Muscle layer of duodenum (tissue), 2 donors: Measurements from ENCODE around the gene SCAMP2.
"Not testable (repeated sequence)": the region's sequence is repeated elsewhere in the genome, so short reads cannot be mapped to it uniquely, and the experiment has no call there.

ENCODE experiments used
- H3K27ac ChIP-seq: one replicate; pipeline ENCODE4 v1.7.0; 2013; ENCODE audit warnings: mild to moderate bottlenecking, low read length
- H3K27me3 ChIP-seq: one replicate; pipeline ENCODE4 v1.7.0; 2013; ENCODE audit warnings: low read depth, mild to moderate bottlenecking, control low read depth, low read length
- H3K36me3 ChIP-seq, 2 donors: one replicate each; pipeline ENCODE4 v1.7.0; 2013; ENCODE audit warnings: low read length in 2 of 2, control low read depth in 1 of 2, mild to moderate bottlenecking in 1 of 2; ENCODE audit not compliant: insufficient read depth in 2 of 2, control insufficient read depth in 1 of 2
- H3K4me1 ChIP-seq, 2 donors: one replicate each; pipeline ENCODE4 v1.7.0; 2013; ENCODE audit warnings: low read length in 2 of 2, mild to moderate bottlenecking in 2 of 2, control low read depth in 1 of 2, moderate library complexity in 1 of 2; ENCODE audit not compliant: insufficient read depth in 2 of 2, control insufficient read depth in 1 of 2
- H3K4me3 ChIP-seq, 2 donors: one replicate each; pipeline ENCODE4 v1.7.0; 2013; ENCODE audit warnings: low read length in 2 of 2, low read depth in 1 of 2, mild to moderate bottlenecking in 1 of 2
- H3K9me3 ChIP-seq, 2 donors: one replicate each; pipeline ENCODE4 v1.7.0; 2013; ENCODE audit warnings: low read length in 2 of 2, control low read depth in 1 of 2, mild to moderate bottlenecking in 1 of 2; ENCODE audit not compliant: control insufficient read depth in 1 of 2
- donor health status: healthy.

The SCAMP2 gene

GRCh38 chr15:74873036-74873755 lies at the start of gene SCAMP2:
SCAMP2 (minus strand) TSS chr15:74873365; CDS start chr15:74873255, 110 bp downstream.
- peaks cover 21 to 47% of the 10 kb centered on the region in 2 donors for H3K4me1 ChIP-seq
- H3K27me3 ChIP-seq = no peaks in the 10 kb centered on the region
- peaks cover 0 to 6% of the 10 kb centered on the region in 2 donors for H3K36me3 ChIP-seq
- H3K27ac ChIP-seq = peak within 1 kb of the TSS; percentile 94
- peak within 1 kb of the TSS; percentile 88 to 94 for H3K4me3 ChIP-seq
- H3K9me3 ChIP-seq = no peaks in the 10 kb centered on the region

DNA sequence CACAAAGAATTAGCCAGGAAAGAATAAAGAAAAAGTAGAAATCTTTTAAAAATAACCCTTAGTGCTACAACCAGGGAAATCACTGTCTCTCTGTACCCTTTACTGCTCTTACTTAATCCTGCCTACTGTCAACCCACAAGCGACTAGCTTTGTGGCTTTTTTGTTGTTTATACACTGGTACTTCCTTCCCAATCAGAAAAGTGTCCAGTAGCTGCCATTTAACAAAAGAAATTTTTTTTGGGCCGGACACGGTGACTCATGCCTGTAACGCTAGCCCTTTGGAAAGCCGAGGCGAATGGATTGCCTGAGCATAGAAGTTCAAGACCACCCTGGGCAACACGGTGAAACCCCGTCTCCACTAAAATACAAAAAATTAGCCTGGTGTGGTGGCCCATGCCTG lies 47.3 kb upstream of the SCAMP2 start:
- H3K27ac ChIP-seq = no peak overlapping the region
- no peaks in the 10 kb centered on the region for H3K4me1 ChIP-seq
- H3K36me3 ChIP-seq = peaks cover 33 to 69% of the 10 kb centered on the region in 2 donors
- no peaks in the 10 kb centered on the region for H3K9me3 ChIP-seq
- H3K4me3 ChIP-seq = no peak overlapping the region
- H3K27me3 ChIP-seq = no peaks in the 10 kb centered on the region

DNA sequence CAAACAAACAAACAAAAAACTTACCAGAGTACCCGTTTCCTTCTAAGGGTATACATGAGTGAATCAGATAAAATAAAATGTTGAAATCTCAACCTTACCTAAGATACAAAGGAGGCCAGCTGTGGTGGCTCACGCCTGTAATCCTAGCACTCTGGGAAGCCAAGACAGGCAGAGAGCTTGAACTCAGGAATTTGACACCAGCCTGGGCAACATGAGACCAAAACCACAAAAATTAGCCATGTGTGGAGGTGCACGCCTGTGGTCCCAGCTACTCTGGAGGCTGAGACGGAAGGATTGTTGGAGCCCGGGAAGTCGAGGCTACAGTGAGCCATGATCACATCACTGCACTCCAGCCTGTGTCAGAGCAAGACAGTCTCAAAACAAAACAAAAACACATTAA lies 44.5 kb upstream of the SCAMP2 start:
- Histone ChIP-seq H3K9me3 (no peaks in the 10 kb centered on the region), H3K27ac (no peak overlapping the region), H3K36me3 (peaks cover 30 to 63% of the 10 kb centered on the region in 2 donors), H3K4me3 (no peak overlapping the region), H3K27me3 (no peaks in the 10 kb centered on the region), H3K4me1 (no peaks in the 10 kb centered on the region)

- H3K4me3 ChIP-seq, H3K27ac ChIP-seq: not testable (repeated sequence)
- peaks cover 12 to 35% of the 10 kb centered on the region in 2 donors for H3K36me3 ChIP-seq
These were observed 40.6 kb upstream of the SCAMP2 start for GRCh38 chr15:74913799-74914198.

DNA sequence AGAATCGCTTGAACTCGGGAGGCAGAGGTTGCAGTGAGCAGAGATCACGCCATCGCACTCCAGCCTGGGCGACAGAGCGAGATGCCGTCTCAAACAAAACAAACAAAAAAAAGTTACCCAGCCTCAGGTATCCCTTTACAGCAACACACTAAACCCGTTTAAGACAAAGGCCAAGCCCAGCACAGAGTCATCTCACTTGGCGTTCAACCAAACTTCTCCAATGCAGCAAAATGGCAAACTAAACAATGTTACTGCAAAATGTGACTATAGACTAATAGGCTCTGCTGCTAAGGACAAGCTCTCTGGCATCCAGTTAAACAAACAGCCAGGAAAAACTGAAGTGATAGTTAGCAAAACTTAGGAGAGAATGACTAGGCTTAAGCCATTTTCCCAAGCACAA lies 39.9 kb upstream of the SCAMP2 start:
- H3K9me3 ChIP-seq = no peaks in the 10 kb centered on the region
- H3K27ac ChIP-seq = no peak overlapping the region
- no peak overlapping the region for H3K4me3 ChIP-seq
- peaks cover 6 to 28% of the 10 kb centered on the region in 2 donors for H3K36me3 ChIP-seq
- H3K4me1 ChIP-seq = no peaks in the 10 kb centered on the region
- no peaks in the 10 kb centered on the region for H3K27me3 ChIP-seq

More at GRCh38 chr15:74913799-74914198, 40.6 kb upstream of the SCAMP2 start:
- not testable (repeated sequence) for H3K9me3 ChIP-seq, H3K4me1 ChIP-seq, H3K27me3 ChIP-seq

DNA sequence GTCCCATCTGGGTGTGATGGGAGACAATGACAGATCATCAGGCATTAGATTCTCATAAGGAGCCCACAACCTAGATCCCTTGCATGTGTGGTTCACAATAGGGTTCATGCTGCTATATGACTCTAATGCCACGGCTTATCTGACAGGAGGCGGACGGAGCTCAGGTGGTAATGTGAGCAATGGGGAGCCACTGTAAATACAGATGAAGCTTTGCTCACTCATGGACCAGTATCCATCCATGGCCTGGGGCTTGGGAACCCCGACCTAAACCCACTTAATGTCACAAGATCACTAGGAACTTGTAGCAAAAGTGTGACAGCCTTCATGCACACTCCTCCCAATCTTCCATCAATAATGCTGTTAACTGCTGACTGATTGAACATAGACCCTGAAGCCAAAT lies 35.5 kb upstream of the SCAMP2 start:
- Histone ChIP-seq H3K4me1 (peaks cover 0 to 22% of the 10 kb centered on the region in 2 donors), H3K9me3 (no peaks in the 10 kb centered on the region), H3K4me3 (no peak overlapping the region), H3K36me3 (peaks cover 12 to 14% of the 10 kb centered on the region in 2 donors), H3K27ac (no peak overlapping the region), H3K27me3 (no peaks in the 10 kb centered on the region)

DNA sequence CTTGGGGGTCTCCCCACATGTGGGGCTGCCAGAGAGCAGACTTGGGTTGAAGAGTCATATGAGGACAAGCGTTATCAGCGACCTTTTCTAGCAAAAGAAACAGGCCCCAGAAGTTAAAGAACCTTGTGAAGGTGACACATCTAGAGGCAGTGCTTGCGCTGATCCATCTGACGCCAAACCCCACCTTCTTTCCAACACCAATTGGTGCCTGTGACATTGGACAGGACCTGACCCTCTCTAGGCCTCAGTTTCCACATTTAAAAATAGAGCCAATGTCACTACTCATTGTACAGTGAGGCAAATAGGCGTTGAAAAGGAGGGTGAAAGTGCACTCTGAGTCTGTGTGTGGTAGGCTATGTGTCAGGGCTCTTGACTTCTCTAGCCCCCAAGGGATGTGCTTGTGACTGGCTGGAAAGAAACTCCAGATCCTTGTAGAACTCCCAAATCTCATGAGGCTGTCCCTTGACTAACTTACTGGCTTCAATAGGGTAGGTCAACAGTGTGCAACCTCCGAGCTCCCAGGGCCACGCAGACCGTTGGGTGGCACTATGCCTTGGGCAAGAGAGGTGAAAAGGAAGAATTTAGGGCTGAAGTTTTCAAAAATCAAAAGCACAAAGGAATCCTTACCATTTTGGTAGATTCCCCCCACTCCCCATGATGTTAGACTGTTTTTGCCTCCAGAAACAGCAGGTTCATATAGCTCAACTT lies 34.2 kb upstream of the SCAMP2 start:
- Histone ChIP-seq H3K27ac (peak overlapping the region; percentile 84), H3K4me1 (peaks cover 0 to 22% of the 10 kb centered on the region in 2 donors), H3K9me3 (no peaks in the 10 kb centered on the region), H3K4me3 (peak overlapping the region; percentile 94 to 95), H3K27me3 (no peaks in the 10 kb centered on the region), H3K36me3 (peaks cover 17 to 24% of the 10 kb centered on the region in 2 donors)

DNA sequence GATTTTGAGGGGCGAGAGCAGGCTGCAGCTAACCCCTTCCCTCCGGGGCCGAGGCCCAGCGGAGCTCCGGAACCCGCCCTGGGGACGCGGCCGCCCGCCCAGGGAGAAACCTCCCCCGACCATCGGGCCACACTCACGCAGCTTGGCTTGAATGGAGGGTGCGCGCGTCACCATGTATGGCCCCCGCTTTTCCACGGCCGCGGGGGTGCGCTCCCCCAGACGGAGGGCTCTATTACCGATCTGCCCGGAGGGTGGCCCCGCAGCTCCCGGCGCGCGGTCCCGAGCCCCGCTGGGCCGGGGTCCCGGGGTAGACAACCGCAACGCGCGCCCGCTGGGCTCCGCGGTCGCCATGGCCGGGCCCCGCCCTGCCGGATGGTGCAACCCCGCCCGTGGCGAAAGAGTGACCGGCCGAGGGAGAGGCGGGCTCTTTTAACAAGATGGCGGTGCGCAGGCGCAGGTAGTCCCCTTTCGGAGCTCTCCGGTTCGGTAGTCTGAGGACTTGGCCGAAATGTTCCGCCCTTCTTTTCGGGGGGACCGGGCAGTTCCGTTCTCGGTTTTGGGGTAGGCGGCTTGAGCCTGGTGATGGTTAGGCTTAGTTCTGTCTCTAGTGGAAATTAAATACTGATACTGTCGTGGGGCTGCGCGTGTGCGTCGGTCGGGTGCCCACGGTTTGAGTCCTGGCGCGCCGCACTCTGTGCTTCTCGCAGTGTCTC lies 33.4 kb upstream of the SCAMP2 start, which contains the start of gene FAM219B:
Gene FAM219B, minus strand, starts transcription at position 402 of the 713 bp plus-strand sequence. Its CDS starts 51 bp downstream, at position 351.
- Histone ChIP-seq H3K9me3 (no peaks in the 10 kb centered on the region), H3K27ac (peak within 1 kb of the TSS; percentile 84), H3K27me3 (no peaks in the 10 kb centered on the region), H3K4me1 (peaks cover 0 to 26% of the 10 kb centered on the region in 2 donors), H3K36me3 (peaks cover 21 to 26% of the 10 kb centered on the region in 2 donors), H3K4me3 (peak within 1 kb of the TSS; percentile 94 to 95)

DNA sequence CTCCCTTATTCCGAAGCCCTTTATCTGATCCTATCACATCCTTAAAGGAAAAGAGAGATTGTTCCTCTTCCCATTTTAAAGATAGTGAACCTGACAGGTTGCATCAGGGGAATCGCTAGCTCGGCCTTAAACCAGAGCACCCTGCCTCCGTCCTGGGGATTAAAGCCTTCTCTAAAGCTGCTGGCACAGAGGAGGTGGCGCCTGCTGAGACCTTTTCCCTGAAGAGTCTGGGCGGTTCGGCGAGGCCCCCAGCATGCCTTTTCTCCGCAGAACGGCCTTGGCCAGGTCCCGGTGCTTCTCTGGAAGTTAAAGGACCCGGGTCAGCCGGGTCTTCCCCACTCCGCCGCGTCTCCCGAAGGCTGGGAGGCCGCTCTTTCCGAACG lies 32.9 kb upstream of the SCAMP2 start:
- Histone ChIP-seq H3K27me3 (no peaks in the 10 kb centered on the region), H3K36me3 (peaks cover 22 to 27% of the 10 kb centered on the region in 2 donors), H3K27ac (peak overlapping the region; percentile 84), H3K4me1 (peaks cover 0 to 32% of the 10 kb centered on the region in 2 donors), H3K9me3 (no peaks in the 10 kb centered on the region), H3K4me3 (peak overlapping the region; percentile 94 to 95)

- Histone ChIP-seq H3K27me3 (no peaks in the 10 kb centered on the region), H3K4me1 (peaks cover 0 to 32% of the 10 kb centered on the region in 2 donors), H3K9me3 (no peaks in the 10 kb centered on the region), H3K36me3 (peaks cover 37 to 40% of the 10 kb centered on the region in 2 donors), H3K27ac (no peak overlapping the region), H3K4me3 (no peak overlapping the region)
These were observed 31.1 kb upstream of the SCAMP2 start for GRCh38 chr15:74904190-74904805.

DNA sequence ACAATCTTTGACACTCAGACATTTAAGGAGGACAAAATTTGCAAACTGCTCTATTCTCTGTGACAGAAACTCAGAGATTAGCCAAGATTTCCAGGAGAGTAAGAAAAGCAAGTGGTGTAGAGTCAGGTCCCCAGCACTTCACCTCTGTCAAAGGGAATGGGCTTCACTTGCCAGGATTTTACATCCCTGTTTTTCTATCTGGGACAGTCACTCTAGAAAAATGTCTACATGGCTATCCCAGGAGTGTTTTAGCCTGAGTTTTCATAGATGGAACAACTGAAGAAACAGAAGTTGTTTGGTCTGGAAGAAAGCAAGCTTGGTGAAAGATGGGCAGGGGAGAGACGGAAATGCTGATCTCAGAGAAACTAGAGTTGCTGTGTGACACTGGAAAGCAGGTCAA lies 30.5 kb upstream of the SCAMP2 start:
- Histone ChIP-seq H3K27ac (no peak overlapping the region), H3K4me3 (no peak overlapping the region), H3K9me3 (no peaks in the 10 kb centered on the region), H3K36me3 (peaks cover 37 to 44% of the 10 kb centered on the region in 2 donors), H3K27me3 (no peaks in the 10 kb centered on the region), H3K4me1 (peaks cover 0 to 32% of the 10 kb centered on the region in 2 donors)
